ENCODE results near the gene CA14.
"Not testable (repeated sequence)": the region's sequence is repeated elsewhere in the genome, so short reads cannot be mapped to it uniquely, and the experiment has no call there.

The CA14 gene

DNA sequence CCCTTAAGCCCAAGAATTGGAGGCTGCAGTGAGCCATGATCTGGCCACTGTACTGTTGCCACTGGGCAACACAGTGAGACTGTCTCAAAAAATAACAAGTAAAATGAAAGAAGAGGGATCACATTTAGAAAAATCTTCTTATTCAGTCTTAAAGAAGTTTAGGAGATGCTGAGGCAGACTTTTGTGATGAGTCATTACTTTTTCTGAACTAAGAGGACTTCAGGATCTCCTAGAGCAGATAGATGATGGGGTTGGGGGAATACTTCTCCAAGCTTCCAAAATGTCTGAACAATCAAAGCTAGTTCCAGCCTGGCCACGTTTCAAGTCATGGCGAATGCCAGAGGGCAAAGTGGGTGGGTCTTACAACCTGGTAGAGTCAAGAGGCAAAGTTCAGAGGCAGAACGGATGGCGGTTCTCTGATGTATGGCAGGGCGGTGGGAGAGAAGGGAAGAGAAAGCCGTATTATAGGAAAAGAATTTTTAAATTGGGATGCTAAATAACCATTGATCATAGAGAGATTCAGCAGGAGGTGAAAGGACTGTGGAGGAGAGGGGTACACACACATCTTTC, 22.6 kb downstream of the CA14 start:
- in situ Hi-C loops (cut with MboI; ENCODE audit: low sequenced_read_pairs) = no loop called here

DNA sequence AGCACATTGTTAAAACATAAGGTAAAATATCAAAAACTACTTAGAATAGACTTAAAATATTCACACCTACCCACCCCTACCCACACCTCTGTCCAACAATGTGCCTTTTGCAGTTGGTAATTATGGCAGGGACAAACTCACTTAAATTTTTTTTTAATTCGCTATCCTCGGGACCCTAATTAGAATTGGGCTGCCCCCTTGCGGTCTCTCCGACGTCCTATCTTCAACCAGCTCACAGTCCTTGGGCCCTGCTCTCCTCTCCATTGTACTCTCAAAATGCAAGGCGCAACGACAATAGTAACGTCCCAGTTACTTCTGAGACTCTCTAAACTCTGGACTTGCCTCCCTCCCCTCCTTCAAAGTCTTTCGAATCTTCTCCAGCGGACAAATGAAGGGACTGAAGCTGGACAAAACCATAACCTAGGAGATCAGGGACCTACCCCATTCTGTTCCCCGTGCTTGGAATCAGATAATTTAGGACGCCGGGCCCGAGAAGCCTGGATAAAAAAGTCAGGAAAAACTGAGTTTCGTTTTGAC, 23.7 kb downstream of the CA14 start:
- in situ Hi-C loops (cut with MboI; ENCODE audit: low sequenced_read_pairs) = no loop called here

DNA sequence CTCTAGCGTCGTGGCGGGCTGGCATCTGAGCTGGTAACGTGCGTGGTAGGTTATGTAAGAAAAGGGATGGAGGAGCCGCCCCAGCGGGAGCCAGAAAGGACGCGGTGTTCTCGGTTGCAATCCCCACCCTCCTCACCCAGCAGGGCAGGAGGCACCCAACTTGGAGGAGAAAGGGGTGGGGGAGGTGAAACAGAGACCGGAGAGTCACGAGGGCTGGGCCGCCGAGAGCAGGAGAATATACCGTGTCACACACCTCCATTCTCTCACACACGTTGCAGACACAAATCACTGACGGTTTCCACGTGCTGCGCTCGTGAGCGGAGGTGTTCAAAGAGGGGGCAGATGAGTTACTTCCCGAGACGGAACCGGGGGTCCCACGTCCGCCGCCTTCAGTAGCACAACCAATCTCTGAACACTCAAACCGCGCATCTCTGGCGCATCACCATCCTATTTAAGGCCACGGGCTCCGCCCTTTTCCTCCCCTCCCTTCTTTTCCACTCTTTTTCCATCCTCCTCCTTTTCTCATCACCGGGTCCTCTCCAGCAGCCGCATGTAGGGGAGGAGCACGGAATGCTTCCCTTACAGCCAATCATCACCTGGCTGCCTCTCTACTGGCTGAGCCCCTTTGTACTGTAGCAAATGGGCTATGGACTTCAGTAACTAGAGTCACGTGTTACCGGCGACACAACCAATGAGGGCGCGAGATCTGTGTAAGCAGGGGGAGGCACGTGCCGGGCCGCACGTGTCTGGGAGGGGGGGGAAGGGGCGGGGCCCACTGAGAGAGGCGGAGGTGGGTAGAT, 24.4 kb downstream of the CA14 start, which contains the start of gene CIART:
TSS of gene CIART (plus strand) at position 797 of the 800 bp plus-strand sequence. CDS start 714 bp downstream, outside the sequence.
- in situ Hi-C loops (cut with MboI; ENCODE audit: low sequenced_read_pairs) = no loop called here

DNA sequence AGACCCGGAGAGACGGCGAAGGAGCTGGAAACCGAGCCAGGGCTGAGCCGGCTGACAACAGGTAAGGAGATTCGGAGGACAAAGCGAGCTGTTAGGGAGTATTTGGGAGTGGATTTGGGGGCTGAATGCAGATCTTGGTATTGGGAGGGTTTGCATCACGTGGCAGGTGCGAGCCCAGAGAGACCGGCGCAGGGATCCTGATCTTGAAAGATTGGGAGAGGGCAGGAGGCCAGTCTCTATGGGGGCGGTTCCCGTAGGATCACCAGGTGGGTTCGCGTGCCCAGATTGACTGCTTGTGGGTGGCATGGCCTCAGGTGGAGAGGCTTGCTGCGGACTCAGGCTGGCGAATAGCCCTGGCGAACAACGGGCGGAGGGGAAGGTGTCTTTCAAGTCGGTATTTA, 25.0 kb downstream of the CA14 start:
- in situ Hi-C loops (cut with MboI; ENCODE audit: low sequenced_read_pairs) = no loop called here

DNA sequence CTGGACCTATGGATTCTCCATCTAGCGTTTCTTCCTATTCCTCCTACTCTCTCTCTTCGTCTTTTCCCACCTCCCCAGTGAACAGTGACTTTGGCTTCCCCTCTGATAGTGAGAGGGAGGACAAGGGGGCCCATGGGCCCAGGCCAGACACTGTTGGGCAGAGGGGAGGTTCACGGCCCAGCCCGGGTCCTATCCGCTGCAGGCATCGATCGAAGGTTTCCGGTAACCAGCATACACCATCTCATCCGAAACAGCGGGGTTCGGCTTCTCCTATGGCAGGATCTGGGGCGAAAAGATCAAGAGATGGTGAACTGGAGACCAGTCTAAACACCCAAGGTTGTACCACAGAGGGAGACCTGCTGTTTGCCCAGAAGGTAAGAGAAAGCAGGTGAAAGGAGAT, 25.7 kb downstream of the CA14 start:
- in situ Hi-C loops (cut with MboI; ENCODE audit: low sequenced_read_pairs) = no loop called here

DNA sequence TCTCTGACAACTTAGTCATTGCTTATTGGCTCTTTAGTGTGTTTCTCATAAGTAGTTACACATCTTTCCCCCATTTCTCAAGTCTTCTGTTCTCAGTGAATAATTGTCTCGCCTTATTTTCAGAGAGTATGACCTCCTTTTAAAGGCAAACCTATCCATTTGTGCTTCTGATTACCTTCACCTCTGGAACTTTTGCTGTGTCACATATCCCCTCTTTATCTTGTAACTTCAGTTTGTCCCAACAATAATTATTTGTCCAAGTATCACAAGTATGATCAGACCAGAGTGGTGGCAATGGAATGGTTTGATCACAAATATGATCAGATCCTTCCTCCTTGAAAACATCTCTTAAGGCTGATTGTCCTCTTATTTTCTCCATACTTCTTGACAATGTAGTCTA, 30.8 kb downstream of the CA14 start:
- in situ Hi-C loops (cut with MboI; ENCODE audit: low sequenced_read_pairs) = no loop called here

DNA sequence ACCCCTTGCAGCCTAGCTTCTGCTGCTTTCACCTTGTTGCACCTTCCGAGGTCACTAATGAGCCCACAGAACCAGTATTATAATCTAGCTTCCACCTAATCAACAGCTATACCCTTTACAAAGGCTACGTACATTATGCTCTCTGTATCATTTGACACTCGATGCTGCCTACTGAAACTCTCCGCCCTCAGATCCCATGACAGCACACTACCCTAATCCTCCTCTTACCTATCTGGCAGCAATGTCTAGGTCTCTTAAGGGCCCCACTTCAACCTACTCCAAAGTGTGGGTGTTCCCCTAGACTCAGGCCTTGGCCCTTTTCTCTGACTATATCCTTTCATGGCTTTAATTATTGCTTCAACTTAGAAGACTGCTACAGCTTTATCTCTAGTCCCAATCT, 31.2 kb downstream of the CA14 start:
- in situ Hi-C loops (cut with MboI; ENCODE audit: low sequenced_read_pairs) = no loop called here

DNA sequence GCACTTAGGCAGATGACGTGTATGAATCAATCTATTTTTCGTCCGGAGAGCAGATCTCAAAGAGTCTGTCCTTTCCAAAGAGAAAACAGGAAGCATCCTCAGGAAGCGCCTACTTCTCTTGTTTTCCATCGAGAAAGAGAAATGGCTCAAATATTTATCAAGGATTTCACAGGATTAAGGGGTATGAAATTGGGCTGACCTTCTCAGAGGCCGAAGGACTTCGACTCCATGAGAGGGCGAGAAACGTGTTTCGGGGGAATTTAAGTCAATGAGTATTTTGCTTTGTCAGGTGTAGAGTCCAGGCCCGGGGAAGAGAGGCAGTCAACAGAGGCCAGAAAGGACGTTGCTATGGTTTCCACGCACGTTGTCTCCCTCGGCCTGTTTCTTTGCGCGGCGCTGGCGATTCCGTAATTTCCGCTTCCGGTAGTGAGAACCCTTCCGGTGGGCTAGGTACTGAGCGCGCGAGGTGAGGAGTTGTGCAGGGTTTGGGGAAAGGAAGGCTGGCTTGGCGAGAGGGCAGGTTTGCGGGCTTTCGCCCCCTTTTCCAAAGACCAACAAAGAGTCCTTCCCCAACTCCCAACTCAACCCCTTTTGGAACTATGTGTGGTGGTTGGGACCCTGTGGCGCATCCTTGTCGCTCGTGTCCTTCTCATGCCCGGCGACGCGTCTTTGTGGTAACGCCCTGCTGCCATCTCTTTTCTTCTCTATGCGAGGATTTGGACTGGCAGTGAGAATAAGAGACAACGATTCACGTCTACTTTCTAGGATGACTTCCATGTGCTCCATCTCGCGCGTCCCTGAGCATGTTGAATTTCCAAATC, 36.1 kb downstream of the CA14 start, which contains the start of gene MRPS21:
TSS of gene MRPS21 (plus strand) at position 429 of the 821 bp plus-strand sequence. CDS start 506 bp downstream, outside the sequence.
- in situ Hi-C loops (cut with MboI; ENCODE audit: low sequenced_read_pairs) = no loop called here

DNA sequence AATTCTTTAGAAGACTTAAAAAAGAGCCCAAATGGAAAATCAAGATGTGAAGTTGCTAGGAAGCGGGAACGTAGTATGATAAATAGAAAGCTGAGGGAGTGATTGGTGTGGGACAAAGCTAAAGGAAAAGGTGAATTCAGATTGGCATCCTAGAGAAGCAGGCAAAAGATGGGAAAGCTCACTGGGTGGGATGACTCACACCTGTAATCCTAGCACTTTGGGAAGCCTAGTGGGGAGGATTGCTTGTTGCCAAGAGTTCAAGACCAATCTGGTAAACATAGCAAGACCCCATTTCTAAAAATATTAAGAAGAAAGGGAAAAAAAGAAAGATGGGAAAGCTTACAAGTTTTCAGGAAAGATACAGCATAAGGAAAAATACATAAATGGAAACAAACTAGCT, 37.9 kb downstream of the CA14 start:
- in situ Hi-C loops (cut with MboI; ENCODE audit: low sequenced_read_pairs) = no loop called here

DNA sequence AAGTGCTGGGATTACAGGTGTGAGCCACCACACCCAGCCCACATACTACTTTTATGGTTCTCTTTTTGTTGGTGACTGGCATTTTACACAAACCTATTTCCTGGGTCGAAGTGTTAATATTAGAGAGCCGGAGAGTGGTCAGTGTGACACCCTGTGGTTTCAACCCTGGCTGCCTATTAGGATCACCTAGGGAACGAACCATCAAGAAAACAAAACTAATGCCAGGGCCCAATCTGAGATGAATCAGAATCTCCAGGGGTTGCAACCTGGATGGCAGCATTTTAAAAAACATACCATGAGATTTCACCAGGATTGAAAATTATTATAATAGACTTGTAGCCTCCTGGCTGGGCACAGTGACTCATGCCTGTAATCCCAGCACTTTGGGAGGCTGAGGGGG, 42.1 kb downstream of the CA14 start:
- in situ Hi-C loops (cut with MboI; ENCODE audit: low sequenced_read_pairs) = no loop called here

DNA sequence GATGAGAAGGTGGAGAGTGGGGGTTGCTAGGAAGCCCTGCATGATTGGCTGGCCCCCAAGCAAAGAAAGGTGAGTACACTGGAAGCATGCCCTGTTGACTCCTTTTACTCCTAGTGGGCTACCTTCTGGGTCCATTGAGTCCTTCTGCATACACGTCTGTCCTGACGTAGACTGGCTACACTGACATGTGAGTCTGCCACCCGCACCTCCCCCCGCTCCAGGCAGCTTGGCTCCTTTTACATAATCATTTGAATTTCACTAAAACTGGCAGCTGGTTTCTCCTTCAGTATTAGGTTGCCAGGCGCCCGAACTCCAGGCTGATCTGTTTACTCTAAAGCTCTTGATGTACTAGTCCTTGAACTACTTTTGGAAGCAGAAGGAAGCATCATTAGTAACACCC, 44.8 kb downstream of the CA14 start:
- in situ Hi-C loops (cut with MboI; ENCODE audit: low sequenced_read_pairs) = no loop called here

DNA sequence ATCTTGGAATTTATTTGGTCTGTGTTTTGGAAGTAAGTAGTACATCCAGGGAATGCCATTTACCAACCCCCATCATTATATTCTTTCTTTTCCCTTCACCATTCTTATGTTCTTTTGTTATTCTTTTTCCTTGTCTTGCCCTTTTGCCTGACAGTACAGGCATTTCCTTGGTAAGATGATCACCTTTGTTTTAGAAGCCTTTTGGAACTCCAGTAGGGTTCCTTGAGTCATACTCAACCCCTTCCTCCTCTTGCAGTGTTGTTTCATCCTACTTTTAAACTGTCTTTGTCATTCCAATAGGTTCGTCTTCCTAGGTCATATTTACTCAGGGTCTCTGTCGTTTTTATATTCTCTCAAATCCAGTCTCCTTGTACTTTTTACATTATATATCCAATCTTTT, 45.3 kb downstream of the CA14 start:
- in situ Hi-C loops (cut with MboI; ENCODE audit: low sequenced_read_pairs) = no loop called here

DNA sequence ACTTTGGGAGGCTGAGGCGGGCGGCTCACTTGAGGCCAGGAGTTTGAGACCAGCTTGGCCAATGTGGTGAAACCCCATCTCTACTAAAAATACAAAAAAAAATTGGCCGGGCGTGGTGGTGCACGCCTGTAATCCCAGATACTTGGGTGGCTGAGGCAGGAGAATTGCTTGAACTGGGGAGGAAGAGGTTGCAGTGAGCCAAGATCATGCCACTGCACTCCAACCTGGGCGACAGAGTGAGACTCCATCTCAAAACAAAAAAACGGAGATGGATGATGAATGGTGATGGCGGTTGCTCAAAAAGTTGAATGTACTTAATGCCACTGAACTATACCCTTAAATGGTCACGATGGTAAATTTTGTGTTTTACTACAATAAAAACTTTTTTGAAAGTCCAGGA, 51.0 kb downstream of the CA14 start:
- in situ Hi-C loops (cut with MboI; ENCODE audit: low sequenced_read_pairs) = not testable (repeated sequence)

DNA sequence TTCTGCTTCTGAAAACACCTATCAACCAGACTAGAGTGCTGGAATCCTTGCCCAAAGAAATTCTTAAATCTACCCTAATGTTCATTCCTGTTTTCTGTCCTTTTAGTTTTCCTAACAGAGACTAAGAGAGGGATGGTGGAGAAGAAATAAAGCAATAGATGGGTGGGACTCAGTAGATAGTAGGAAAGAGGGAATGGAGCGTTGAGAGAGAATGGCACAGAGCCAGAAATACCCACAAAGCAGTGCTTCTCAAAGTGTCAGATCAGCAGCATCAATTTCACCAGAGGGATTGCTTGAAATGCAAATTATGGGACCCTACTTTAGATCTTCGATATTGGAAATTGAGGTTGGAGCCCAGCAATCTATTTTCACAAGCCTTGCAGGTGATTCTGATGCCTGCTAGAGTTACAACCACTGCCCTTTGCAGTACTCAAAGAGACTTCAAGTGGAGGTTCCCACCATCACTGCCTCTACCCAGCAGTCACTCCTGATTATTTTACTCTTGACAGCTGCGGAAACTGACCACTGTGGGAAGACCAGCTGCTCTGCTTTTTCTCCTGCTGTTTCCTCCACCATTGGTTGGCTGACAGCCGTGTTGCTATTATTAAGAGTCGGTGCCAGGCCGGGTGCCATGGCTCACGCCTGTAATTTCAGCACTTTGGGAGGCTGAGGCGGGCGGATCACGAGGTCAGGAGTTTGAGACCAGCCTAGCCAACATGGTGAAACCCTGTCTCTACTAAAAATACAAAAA, 52.4 kb downstream of the CA14 start:
- in situ Hi-C loops (cut with MboI; ENCODE audit: low sequenced_read_pairs) = no loop called here

DNA sequence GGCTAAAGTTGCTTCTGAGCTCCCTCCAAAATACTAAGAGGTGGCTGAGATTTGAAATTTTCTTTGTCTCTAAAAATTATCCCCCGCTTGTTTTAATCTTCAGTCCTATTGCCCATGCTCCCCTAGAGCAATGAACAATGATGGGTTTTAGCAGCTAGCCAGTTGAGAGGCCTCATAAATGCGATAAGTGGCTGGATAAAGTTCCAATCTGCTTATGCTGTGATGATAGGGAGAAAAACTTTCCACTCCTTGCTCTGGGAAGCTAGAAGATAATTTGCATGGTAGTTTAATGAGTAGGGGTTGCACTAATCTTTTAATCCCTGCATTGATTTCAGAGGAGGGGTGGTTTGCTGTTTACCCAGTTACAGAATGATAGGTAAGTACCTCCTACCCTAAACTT, 54.2 kb downstream of the CA14 start:
- in situ Hi-C loops (cut with MboI; ENCODE audit: low sequenced_read_pairs) = no loop called here

Data from hTERT RPE-1 (cell line).